Measurements from ENCODE around the gene RANBP3.
A peak's percentile ranks its signal among the peaks of the same experiment; 100 is the strongest.

DNA sequence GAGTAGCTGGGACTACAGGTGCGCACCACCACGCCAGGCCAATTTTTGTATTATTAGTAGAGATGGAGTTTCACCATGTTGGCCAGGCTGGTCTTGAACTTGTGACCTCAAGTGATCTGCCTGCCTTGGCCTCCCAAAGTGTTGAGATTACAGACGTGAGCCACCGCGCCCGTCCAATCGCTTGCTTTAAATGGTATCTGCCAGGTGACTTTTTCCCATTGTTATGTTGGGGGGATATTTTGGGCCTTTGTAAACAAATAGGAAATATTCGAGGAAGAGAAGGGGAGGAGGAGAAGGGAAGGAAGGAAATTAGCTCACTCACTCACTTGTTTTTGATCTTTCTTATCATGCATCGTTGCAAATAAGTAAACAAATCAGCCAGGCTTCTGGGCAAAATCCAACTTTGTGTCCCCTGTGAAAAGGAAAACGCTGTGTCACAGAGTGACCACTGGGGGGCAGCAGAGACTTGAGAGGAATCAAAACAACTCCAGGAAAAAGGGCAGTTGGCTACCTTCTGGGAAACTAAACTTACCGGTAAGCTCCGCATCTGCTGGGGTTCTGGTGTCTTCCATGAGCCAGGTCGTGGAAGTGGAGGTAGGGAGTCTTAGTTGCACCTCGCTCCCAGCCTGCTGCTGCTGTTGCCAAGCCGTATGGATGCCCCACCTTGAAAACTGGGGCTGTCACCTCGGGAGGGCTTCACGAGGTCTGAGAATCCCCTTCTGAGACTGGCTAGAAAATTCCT is 9.3 kb upstream of the RANBP3 start:
- TF ChIP-seq POLR2A (IDR thresholded peaks at IDR 0.05) = no peak
- TF ChIP-seq, protein P1, sequence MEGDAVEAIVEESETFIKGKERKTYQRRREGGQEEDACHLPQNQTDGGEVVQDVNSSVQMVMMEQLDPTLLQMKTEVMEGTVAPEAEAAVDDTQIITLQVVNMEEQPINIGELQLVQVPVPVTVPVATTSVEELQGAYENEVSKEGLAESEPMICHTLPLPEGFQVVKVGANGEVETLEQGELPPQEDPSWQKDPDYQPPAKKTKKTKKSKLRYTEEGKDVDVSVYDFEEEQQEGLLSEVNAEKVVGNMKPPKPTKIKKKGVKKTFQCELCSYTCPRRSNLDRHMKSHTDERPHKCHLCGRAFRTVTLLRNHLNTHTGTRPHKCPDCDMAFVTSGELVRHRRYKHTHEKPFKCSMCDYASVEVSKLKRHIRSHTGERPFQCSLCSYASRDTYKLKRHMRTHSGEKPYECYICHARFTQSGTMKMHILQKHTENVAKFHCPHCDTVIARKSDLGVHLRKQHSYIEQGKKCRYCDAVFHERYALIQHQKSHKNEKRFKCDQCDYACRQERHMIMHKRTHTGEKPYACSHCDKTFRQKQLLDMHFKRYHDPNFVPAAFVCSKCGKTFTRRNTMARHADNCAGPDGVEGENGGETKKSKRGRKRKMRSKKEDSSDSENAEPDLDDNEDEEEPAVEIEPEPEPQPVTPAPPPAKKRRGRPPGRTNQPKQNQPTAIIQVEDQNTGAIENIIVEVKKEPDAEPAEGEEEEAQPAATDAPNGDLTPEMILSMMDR (IDR thresholded peaks at IDR 0.05) = peak; percentile 78 to 90
- no peak for TF ChIP-seq EP300 (IDR thresholded peaks at IDR 0.05)
